ENCODE measurements around the gene ATP10B. TPM values are rescaled to one million over a fixed set of nuclear protein-coding genes. Genes with fewer than 3 reads are reported as not detected.

ATP10B gene
- total RNA-seq, 2 donors from 2014 or later: 162 to 232 TPM

GRCh38 chr5:160787240-160787639 is 64.8 kb downstream of the ATP10B start:
- intact Hi-C loops (cut with DNase I): loop anchor here (5.0 kb wide), 1 partner anchor 140 kb away; no protein-coding TSS in a partner anchor
- H3K9me3 ChIP-seq: no peaks in the 10 kb centered on the region
- peak; percentile 83 for DNase-seq
- H3K36me3 ChIP-seq: no peaks in the 10 kb centered on the region
- H3K9ac ChIP-seq (ENCODE audit: low read depth in 2 of 2, low read length in 2 of 2): peak overlapping the region in 1 of 2 donors; percentile 24
- no peak overlapping the region for H3K27ac ChIP-seq
- H3K4me1 ChIP-seq: no peaks in the 10 kb centered on the region
- H3K27me3 ChIP-seq: no peaks in the 10 kb centered on the region
- peak; percentile 62 for TF ChIP-seq CTCF (IDR thresholded peaks at IDR 0.05)
- H3K4me3 ChIP-seq: no peak overlapping the region

- H3K4me3 ChIP-seq: no peak overlapping the region
- H3K27me3 ChIP-seq: no peaks in the 10 kb centered on the region
- TF ChIP-seq CTCF (IDR thresholded peaks at IDR 0.05): no peak
- H3K9me3 ChIP-seq: no peaks in the 10 kb centered on the region
- no peak overlapping the region for H3K27ac ChIP-seq
- no peak overlapping the region for H3K9ac ChIP-seq (ENCODE audit: low read depth in 2 of 2, low read length in 2 of 2)
- H3K36me3 ChIP-seq: no peaks in the 10 kb centered on the region
- DNase-seq: no peak
- H3K4me1 ChIP-seq: no peaks in the 10 kb centered on the region
- intact Hi-C loops (cut with DNase I): no loop called here
Observed at GRCh38 chr5:160774666-160775315, 77.2 kb downstream of the ATP10B start.

- no peaks in the 10 kb centered on the region for H3K27me3 ChIP-seq
- no peak for TF ChIP-seq CTCF (IDR thresholded peaks at IDR 0.05)
- H3K36me3 ChIP-seq: no peaks in the 10 kb centered on the region
- no peak overlapping the region for H3K9ac ChIP-seq (ENCODE audit: low read depth in 2 of 2, low read length in 2 of 2)
- H3K4me3 ChIP-seq: no peak overlapping the region
- H3K9me3 ChIP-seq: no peaks in the 10 kb centered on the region
- no peak for DNase-seq
- intact Hi-C loops (cut with DNase I): no loop called here
- no peaks in the 10 kb centered on the region for H3K4me1 ChIP-seq
- no peak overlapping the region for H3K27ac ChIP-seq
Observed at GRCh38 chr5:160773646-160774410, 78.2 kb downstream of the ATP10B start.

- DNase-seq: no peak
- Histone ChIP-seq H3K4me1 (no peaks in the 10 kb centered on the region), H3K27me3 (no peaks in the 10 kb centered on the region), H3K4me3 (no peak overlapping the region), H3K9me3 (no peaks in the 10 kb centered on the region), H3K36me3 (no peaks in the 10 kb centered on the region), H3K27ac (no peak overlapping the region), H3K9ac (ENCODE audit: low read depth in 2 of 2, low read length in 2 of 2) (no peak overlapping the region)
- intact Hi-C loops (cut with DNase I): no loop called here
- TF ChIP-seq CTCF (IDR thresholded peaks at IDR 0.05): no peak
Observed at GRCh38 chr5:160772854-160773253, 79.2 kb downstream of the ATP10B start.

GRCh38 chr5:160770718-160771117 is 81.3 kb downstream of the ATP10B start:
- no peak for DNase-seq
- no peaks in the 10 kb centered on the region for H3K36me3 ChIP-seq
- TF ChIP-seq CTCF (IDR thresholded peaks at IDR 0.05): no peak
- H3K9me3 ChIP-seq: no peaks in the 10 kb centered on the region
- no peak overlapping the region for H3K4me3 ChIP-seq
- no peak overlapping the region for H3K27ac ChIP-seq
- no peak overlapping the region for H3K9ac ChIP-seq (ENCODE audit: low read depth in 2 of 2, low read length in 2 of 2)
- H3K4me1 ChIP-seq: no peaks in the 10 kb centered on the region
- intact Hi-C loops (cut with DNase I): no loop called here
- no peaks in the 10 kb centered on the region for H3K27me3 ChIP-seq
